HEK293 (cell line): ENCODE results near the gene SELENOM.

Source experiments
- CTCF ChIA-PET: fragments of 350-600 bp; formaldehyde crosslinking; extraction: SDS; loops from one replicate; lab custom pipeline; 2021; ENCODE audit warnings: antibody characterized with exemption; lab: Yijun Ruan, JAX
- POLR2A ChIA-PET: fragments of 300-600 bp; formaldehyde crosslinking; extraction: SDS; loops from one replicate; lab custom pipeline; 2020; ENCODE audit warnings: antibody characterized with exemption, inconsistent platforms; lab: Yijun Ruan, JAX
- H3K27ac ChIP-seq: fragments of 200-500 bp; sonication (Bioruptor generic); 2 replicates; pipeline ENCODE4 v1.5.1; 2014; ENCODE audit warnings: low read depth, low read length, control low read depth, inconsistent platforms; ENCODE audit errors: extremely low read depth
- H3K36me3 ChIP-seq, 2 experiments: fragments of 200-500 bp in 1 of 2; sonication (Bioruptor generic) in 1 of 2; 1 replicate in 1 of 2; 2 replicates in 1 of 2; pipeline ENCODE4 v1.5.1; 2014 to 2017; ENCODE audit warnings: inconsistent platforms in 2 of 2, low read length in 2 of 2; ENCODE audit not compliant: control insufficient read depth in 2 of 2, insufficient read depth in 1 of 2
- H3K4me1 ChIP-seq: fragments of 200-500 bp; sonication (Bioruptor generic); 2 replicates; pipeline ENCODE4 v1.5.1; 2014; ENCODE audit warnings: mild to moderate bottlenecking, low read length, inconsistent platforms; ENCODE audit not compliant: control insufficient read depth, insufficient read depth
- H3K4me3 ChIP-seq: 2 replicates; pipeline ENCODE4 v1.5.1; 2011; ENCODE audit warnings: low read depth, mild to moderate bottlenecking, control low read depth, low read length, moderate library complexity
- H3K9me3 ChIP-seq: fragments of 200-500 bp; sonication (Bioruptor generic); 2 replicates; pipeline ENCODE4 v1.5.1; 2014; ENCODE audit warnings: low read depth, low read length, inconsistent platforms; ENCODE audit not compliant: control insufficient read depth, insufficient read depth
- EGR2 ChIP-seq: fragments of 450-650 bp; formaldehyde crosslinking; IDR thresholded peaks from 2 replicates; pipeline ENCODE4 v1.5.1; 2016; ENCODE audit warnings: low read depth, missing biosample characterization, missing genetic modification characterization
- GLIS1 ChIP-seq: fragments of 450-650 bp; formaldehyde crosslinking; IDR thresholded peaks from 2 replicates; pipeline ENCODE4 v1.5.1; 2016; ENCODE audit warnings: missing biosample characterization, missing genetic modification characterization
- GLIS2 ChIP-seq: fragments of 450-650 bp; formaldehyde crosslinking; IDR thresholded peaks from 2 replicates; pipeline ENCODE4 v1.5.1; 2016; ENCODE audit warnings: missing biosample characterization, missing genetic modification characterization
- IKZF3 ChIP-seq: fragments of 450-650 bp; IDR thresholded peaks from 2 replicates; pipeline ENCODE4 v1.5.0; 2018; ENCODE audit warnings: missing biosample characterization, mild to moderate bottlenecking, missing genetic modification characterization, moderate library complexity
- KLF1 ChIP-seq: fragments of 450-650 bp; formaldehyde crosslinking; IDR thresholded peaks from 2 replicates; pipeline ENCODE4 v1.5.1; 2016; ENCODE audit warnings: missing biosample characterization, missing genetic modification characterization
- KLF10 ChIP-seq: fragments of 450-650 bp; IDR thresholded peaks from 2 replicates; pipeline ENCODE4 v1.5.1; 2018; ENCODE audit warnings: missing biosample characterization, mild to moderate bottlenecking, missing genetic modification characterization
- KLF16 ChIP-seq: fragments of 450-650 bp; formaldehyde crosslinking; IDR thresholded peaks from 2 replicates; pipeline ENCODE4 v1.5.1; 2017; ENCODE audit warnings: missing biosample characterization, missing genetic modification characterization
- KLF17 ChIP-seq: fragments of 450-650 bp; formaldehyde crosslinking; IDR thresholded peaks from 2 replicates; pipeline ENCODE4 v1.5.1; 2016; ENCODE audit warnings: missing biosample characterization, missing genetic modification characterization
- KLF8 ChIP-seq: fragments of 450-650 bp; formaldehyde crosslinking; IDR thresholded peaks from 2 replicates; pipeline ENCODE4 v1.5.1; 2016; ENCODE audit warnings: missing biosample characterization, missing genetic modification characterization
- PRDM1 ChIP-seq: fragments of 450-650 bp; formaldehyde crosslinking; IDR thresholded peaks from 2 replicates; pipeline ENCODE4; 2016; ENCODE audit warnings: missing biosample characterization, missing genetic modification characterization
- SCRT2 ChIP-seq: fragments of 450-650 bp; formaldehyde crosslinking; IDR thresholded peaks from 2 replicates; pipeline ENCODE4 v1.5.1; 2016; ENCODE audit warnings: missing biosample characterization, missing genetic modification characterization
- SP3 ChIP-seq: fragments of 450-650 bp; formaldehyde crosslinking; IDR thresholded peaks from 2 replicates; pipeline ENCODE4 v1.5.1; 2016; ENCODE audit warnings: missing biosample characterization, missing genetic modification characterization
- SP7 ChIP-seq: fragments of 450-650 bp; formaldehyde crosslinking; IDR thresholded peaks from 2 replicates; pipeline ENCODE4 v1.5.1; 2016; ENCODE audit warnings: missing biosample characterization, missing genetic modification characterization
- WT1 ChIP-seq: fragments of 450-650 bp; formaldehyde crosslinking; IDR thresholded peaks from 2 replicates; pipeline ENCODE4 v1.5.1; 2016; ENCODE audit warnings: missing biosample characterization, missing genetic modification characterization
- ZBTB17 ChIP-seq: fragments of 450-650 bp; formaldehyde crosslinking; IDR thresholded peaks from 2 replicates; pipeline ENCODE4 v1.5.1; 2016; ENCODE audit warnings: missing biosample characterization, missing genetic modification characterization
- ZBTB48 ChIP-seq: fragments of 450-650 bp; formaldehyde crosslinking; IDR thresholded peaks from 2 replicates; pipeline ENCODE4 v1.5.1; 2016; ENCODE audit warnings: missing biosample characterization, missing genetic modification characterization
- ZEB2 ChIP-seq: fragments of 450-650 bp; formaldehyde crosslinking; IDR thresholded peaks from 2 replicates; pipeline ENCODE4 v1.5.1; 2016; ENCODE audit warnings: missing biosample characterization, missing genetic modification characterization
- ZNF16 ChIP-seq: fragments of 450-650 bp; formaldehyde crosslinking; IDR thresholded peaks from 2 replicates; pipeline ENCODE4 v1.5.1; 2016; ENCODE audit warnings: low read depth, missing biosample characterization, missing genetic modification characterization
- ZNF221 ChIP-seq: fragments of 450-650 bp; formaldehyde crosslinking; IDR thresholded peaks from 2 replicates; pipeline ENCODE4 v1.5.1; 2017; ENCODE audit warnings: missing biosample characterization, missing genetic modification characterization, borderline replicate concordance
- ZNF350 ChIP-seq: fragments of 450-650 bp; formaldehyde crosslinking; IDR thresholded peaks from 2 replicates; pipeline ENCODE4 v1.5.0; 2017; ENCODE audit warnings: missing biosample characterization, mild to moderate bottlenecking, missing genetic modification characterization
- ZNF394 ChIP-seq: fragments of 450-650 bp; formaldehyde crosslinking; IDR thresholded peaks from 2 replicates; pipeline ENCODE4 v1.5.1; 2016; ENCODE audit warnings: missing biosample characterization, missing genetic modification characterization, mild to moderate bottlenecking, moderate library complexity, borderline replicate concordance
- ZNF488 ChIP-seq: fragments of 450-650 bp; formaldehyde crosslinking; IDR thresholded peaks from 2 replicates; pipeline ENCODE4 v1.5.1; 2016; ENCODE audit warnings: missing biosample characterization, missing genetic modification characterization
- ZNF510 ChIP-seq: fragments of 450-650 bp; formaldehyde crosslinking; IDR thresholded peaks from 2 replicates; pipeline ENCODE4 v1.5.1; 2018; ENCODE audit warnings: mild to moderate bottlenecking, missing genetic modification characterization, missing biosample characterization; ENCODE audit not compliant: insufficient replicate concordance
- ZNF514 ChIP-seq: fragments of 450-650 bp; formaldehyde crosslinking; IDR thresholded peaks from 2 replicates; pipeline ENCODE4 v1.5.1; 2016; ENCODE audit warnings: missing biosample characterization, missing genetic modification characterization
- ZNF558 ChIP-seq: fragments of 450-650 bp; formaldehyde crosslinking; IDR thresholded peaks from 2 replicates; pipeline ENCODE4 v1.5.1; 2016; ENCODE audit warnings: missing biosample characterization, missing genetic modification characterization
- ZNF610 ChIP-seq: fragments of 450-650 bp; formaldehyde crosslinking; IDR thresholded peaks from 2 replicates; pipeline ENCODE4 v1.5.1; 2016; ENCODE audit warnings: missing biosample characterization, missing genetic modification characterization, borderline replicate concordance
- ZNF629 ChIP-seq: fragments of 450-650 bp; formaldehyde crosslinking; IDR thresholded peaks from 2 replicates; pipeline ENCODE4 v1.5.1; 2017; ENCODE audit warnings: missing biosample characterization, missing genetic modification characterization
- ZNF692 ChIP-seq: fragments of 450-650 bp; formaldehyde crosslinking; IDR thresholded peaks from 2 replicates; pipeline ENCODE4 v1.5.1; 2016; ENCODE audit warnings: missing biosample characterization, missing genetic modification characterization
- ZNF76 ChIP-seq: fragments of 450-650 bp; formaldehyde crosslinking; IDR thresholded peaks from 2 replicates; pipeline ENCODE4; 2016; ENCODE audit warnings: low read depth, missing biosample characterization, missing genetic modification characterization, borderline replicate concordance
- ZNF768 ChIP-seq: fragments of 450-650 bp; formaldehyde crosslinking; IDR thresholded peaks from 2 replicates; pipeline ENCODE4 v1.5.1; 2018; ENCODE audit warnings: missing biosample characterization, mild to moderate bottlenecking, missing genetic modification characterization
- ZNF777 ChIP-seq: fragments of 450-650 bp; formaldehyde crosslinking; IDR thresholded peaks from 2 replicates; pipeline ENCODE4 v1.5.1; 2017; ENCODE audit warnings: missing biosample characterization, missing genetic modification characterization, borderline replicate concordance
- ZNF785 ChIP-seq: fragments of 450-650 bp; formaldehyde crosslinking; IDR thresholded peaks from 2 replicates; pipeline ENCODE4 v1.5.1; 2016; ENCODE audit warnings: missing biosample characterization, missing genetic modification characterization
- ZSCAN30 ChIP-seq: fragments of 450-650 bp; IDR thresholded peaks from 2 replicates; pipeline ENCODE4 v1.5.1; 2018; ENCODE audit warnings: missing biosample characterization, mild to moderate bottlenecking, missing genetic modification characterization, moderate library complexity
- ZSCAN5A ChIP-seq: fragments of 450-650 bp; formaldehyde crosslinking; IDR thresholded peaks from 2 replicates; pipeline ENCODE4 v1.5.1; 2016; ENCODE audit warnings: missing biosample characterization, missing genetic modification characterization

Gene SELENOM

GRCh38 chr22:31107178-31107893 is at the start of gene SELENOM:
TSS of gene SELENOM (minus strand) at chr22:31107568. CDS start at chr22:31107505, 63 bp downstream.
- POLR2A ChIA-PET: interaction anchor here (0.6 to 1.9 kb wide), 20 partner anchors 12 to 683 kb away, joined by 3 to 15 read pairs (median 4); partner anchors contain the start of genes INPP5J, LIMK2, MORC2 and RNF185
- CTCF ChIA-PET: interaction anchor here (0.5 to 4.4 kb wide), 51 partner anchors 8 to 439 kb away, joined by 3 to 54 read pairs (median 4); partner anchors contain the start of genes INPP5J, MORC2, PATZ1 and PIK3IP1
- Histone ChIP-seq H3K27ac (peak within 1 kb of the TSS; percentile 40; the same call in 1 of the 2 replicates), H3K4me3 (peak within 1 kb of the TSS; percentile 39), H3K4me1 (peaks cover 4% of the 10 kb centered on the region; the same call in 1 of the 2 replicates), H3K36me3 (peaks cover 0 to 23% of the 10 kb centered on the region in 2 experiments; a peak in 1 of 3 replicates), H3K9me3 (no peaks in the 10 kb centered on the region)
- TF ChIP-seq ZEB2 (peak; percentile 79; the same call in 1 of the 2 replicates), EGR2 (tag by site-specific recombination) (0 out of 2 replicates have a peak, but pooled peaks have one; percentile 8), IKZF3 (tag by site-specific recombination) (peak; percentile 98), ZNF777 (tag by site-specific recombination) (peak; percentile 54; the same call in 1 of the 2 replicates), ZNF610 (peak; percentile 98), WT1 (tag by site-specific recombination) (peak; percentile 71), ZNF350 (tag by site-specific recombination) (no peak), ZNF558 (tag by site-specific recombination) (peak; percentile 15; the same call in 1 of the 2 replicates), SCRT2 (tag by site-specific recombination) (peak; percentile 96), ZNF16 (no peak), KLF8 (tag by site-specific recombination) (peak; percentile 88), ZBTB17 (tag by site-specific recombination) (peak; percentile 97), ZNF76 (peak; percentile 34; the same call in 1 of the 2 replicates), GLIS2 (tag by site-specific recombination) (peak; percentile 95), KLF16 (tag by site-specific recombination) (0 out of 2 replicates have a peak, but pooled peaks have one; percentile 27), GLIS1 (peak; percentile 90), ZNF785 (tag by site-specific recombination) (0 out of 2 replicates have a peak, but pooled peaks have one; percentile 20), ZNF768 (tag by site-specific recombination) (no peak), ZNF629 (tag by site-specific recombination) (peak; percentile 62; the same call in 1 of the 2 replicates), ZNF488 (tag by site-specific recombination) (no peak), ZNF221 (no peak), ZNF692 (tag by site-specific recombination) (peak; percentile 65; the same call in 1 of the 2 replicates), KLF10 (tag by site-specific recombination) (peak; percentile 55), ZSCAN5A (tag by site-specific recombination) (no peak), ZNF514 (no peak), ZSCAN30 (peak; percentile 89), SP7 (tag by site-specific recombination) (peak; percentile 40; the same call in 1 of the 2 replicates), ZNF510 (no peak), ZBTB48 (tag by site-specific recombination) (peak; percentile 46), ZNF394 (tag by site-specific recombination) (no peak), SP3 (tag by site-specific recombination) (peak; percentile 78), KLF17 (tag by site-specific recombination) (peak; percentile 52; the same call in 1 of the 2 replicates), KLF1 (peak; percentile 81), PRDM1 (tag by site-specific recombination) (peak; percentile 95; the same call in 1 of the 2 replicates)
